K562 (cell line): ENCODE results near the gene PARD3. TPM values are rescaled to one million over a fixed set of nuclear protein-coding genes. Genes with fewer than 3 reads are reported as not detected.

ENCODE experiments used
- ATAC-seq: fragments of 200-7000 bp; cut with Tn5 transposase; 3 replicates; pipeline ENCODE4 v1.9.1; 2020; ENCODE audit warnings: moderate library complexity
- BruUV-seq: library from RNA; stranded (reverse); fragments of 400-500 nt; replicated peaks from 2 replicates; lab custom pipeline; 2021; lab: Mats Ljungman, UMichigan
- CTCF ChIA-PET: fragments of 300-600 bp; formaldehyde crosslinking; extraction: SDS; loops from one replicate; lab custom pipeline; 2021; ENCODE audit warnings: low intra/inter-chr PET ratio; lab: Yijun Ruan, JAX
- POLR2A ChIA-PET: fragments of 300-600, 350-650 bp; sonication (Branson Sonifier 250); formaldehyde crosslinking; extraction: SDS; loops from one replicate; lab custom pipeline; 2021; ENCODE audit warnings: antibody characterized with exemption, inconsistent platforms; lab: Yijun Ruan, JAX
- DNase-seq, 4 experiments: peaks; one replicate each; pipeline versions ENCODE4 v3.0.0 to v3.0.0-alpha.2; 2011 to 2018; ENCODE audit warnings: low spot score in 3 of 4, mixed read lengths in 3 of 4; ENCODE audit errors: extremely low read depth in 1 of 4
- FAIRE-seq: peaks from 2 replicates; lab custom pipeline; 2011; peaks lifted over from hg19 to GRCh38; lab: Jason Lieb, UNC
- H2AFZ ChIP-seq: 2 replicates; pipeline ENCODE4 v1.6.0; 2011; ENCODE audit warnings: low read depth, low read length, control low read depth, inconsistent platforms
- H3K27ac ChIP-seq: fragments of 200-600 bp; 3 replicates; pipeline ENCODE4 v1.8.0; 2011; ENCODE audit warnings: low read depth, mild to moderate bottlenecking, control low read depth, inconsistent platforms, low read length, moderate library complexity, mixed read lengths; ENCODE audit errors: extremely low read depth
- H3K27me3 ChIP-seq, 2 experiments: fragments of 300-600 bp in 1 of 2; 2 replicates in 1 of 2; 3 replicates in 1 of 2; pipeline versions ENCODE4 v1.6.0 to v1.8.0; 2011; ENCODE audit warnings: inconsistent platforms in 2 of 2, low read length in 2 of 2, mild to moderate bottlenecking in 1 of 2, mixed read lengths in 1 of 2, moderate library complexity in 1 of 2; ENCODE audit not compliant: control insufficient read depth in 2 of 2, insufficient read depth in 2 of 2
- H3K36me3 ChIP-seq: fragments of 300-600 bp; 3 replicates; pipeline ENCODE4 v1.8.0; 2011; ENCODE audit warnings: mild to moderate bottlenecking, low read length, inconsistent platforms; ENCODE audit not compliant: control insufficient read depth, insufficient read depth
- H3K4me1 ChIP-seq, 2 experiments: fragments of 200-600 bp in 1 of 2; replicated peaks in 1 of 2; 2 replicates in 1 of 2; 3 replicates in 1 of 2; pipeline versions ENCODE4 v1.5.1 to v1.8.0; 2011; ENCODE audit warnings: inconsistent platforms in 2 of 2, low read length in 2 of 2, mild to moderate bottlenecking in 1 of 2, mixed read lengths in 1 of 2, moderate library complexity in 1 of 2; ENCODE audit not compliant: control insufficient read depth in 2 of 2, insufficient read depth in 2 of 2
- H3K4me2 ChIP-seq: 2 replicates; pipeline ENCODE4 v1.6.1; 2011; ENCODE audit warnings: low read length, control low read depth, inconsistent platforms, mixed read lengths; ENCODE audit not compliant: insufficient read depth
- H3K4me3 ChIP-seq: fragments of 200-600 bp; sonication (generic), shearing (Covaris generic); 2 replicates; pipeline ENCODE4 v1.5.1; 2016; ENCODE audit warnings: control low read depth, inconsistent platforms
- H3K79me2 ChIP-seq: fragments of 200-600 bp; 3 replicates; pipeline ENCODE4 v1.8.0; 2011; ENCODE audit warnings: low read length, inconsistent platforms; ENCODE audit not compliant: control insufficient read depth, insufficient read depth
- H3K9ac ChIP-seq, 2 experiments: 2 replicates each; pipeline versions ENCODE4 v1.6.0 to v1.6.1; 2011; ENCODE audit warnings: low read depth in 2 of 2, low read length in 2 of 2, control low read depth in 1 of 2, inconsistent platforms in 1 of 2, mild to moderate bottlenecking in 1 of 2, mixed read lengths in 1 of 2; ENCODE audit not compliant: insufficient read depth in 1 of 2
- H3K9me1 ChIP-seq: one replicate; pipeline ENCODE4 v1.6.0; 2011; ENCODE audit warnings: inconsistent platforms, mild to moderate bottlenecking, low read length, moderate library complexity; ENCODE audit not compliant: control insufficient read depth, insufficient read depth
- H3K9me3 ChIP-seq: replicated peaks from 2 replicates; pipeline ENCODE4 v1.5.1; 2011; ENCODE audit warnings: low read depth, low read length, inconsistent platforms; ENCODE audit not compliant: control insufficient read depth, insufficient read depth
- H4K20me1 ChIP-seq: replicated peaks from 2 replicates; pipeline ENCODE4 v1.6.1; 2011; ENCODE audit warnings: low read length, inconsistent platforms, mixed read lengths; ENCODE audit not compliant: control insufficient read depth, insufficient read depth
- BCLAF1 ChIP-seq, 2 experiments: fragments of 450-650 bp in 1 of 2; IDR thresholded peaks; 2 replicates each; pipeline ENCODE4 v1.6.1; 2011 to 2017; ENCODE audit warnings: low read depth in 2 of 2, antibody characterized with exemption in 1 of 2, borderline replicate concordance in 1 of 2, low read length in 1 of 2, mild to moderate bottlenecking in 1 of 2, mixed read lengths in 1 of 2; ENCODE audit not compliant: control insufficient read depth in 1 of 2
- BRF1 ChIP-seq: IDR thresholded peaks from 3 replicates; pipeline ENCODE4 v1.6.1; 2011; ENCODE audit warnings: borderline replicate concordance, mild to moderate bottlenecking; ENCODE audit not compliant: insufficient read length; ENCODE audit errors: extremely low read depth
- CSDE1 ChIP-seq, 2 experiments: fragments of 450-650 bp; IDR thresholded peaks; 2 replicates each; pipeline ENCODE4 v1.6.1; 2016; ENCODE audit warnings: mild to moderate bottlenecking in 1 of 2
- GABPB2 ChIP-seq: fragments of 250-450 bp; sonication (Bioruptor Pico); conservative IDR thresholded peaks from 2 replicates; pipeline ENCODE4 v1.5.1; 2021; ENCODE audit warnings: mild to moderate bottlenecking
- HBP1 ChIP-seq: fragments of 450-650 bp; formaldehyde crosslinking; IDR thresholded peaks from 2 replicates; pipeline ENCODE4 v1.4.0; 2022; ENCODE audit warnings: missing genetic modification characterization
- HDAC8 ChIP-seq: fragments of 450-650 bp; IDR thresholded peaks from 2 replicates; pipeline ENCODE4 v1.6.1; 2016; ENCODE audit warnings: mild to moderate bottlenecking, missing genetic modification characterization, moderate library complexity, missing compliant biosample characterization
- JUNB ChIP-seq: fragments of 450-650 bp; formaldehyde crosslinking; conservative IDR thresholded peaks from 2 replicates; pipeline ENCODE4 v1.4.0; 2020; ENCODE audit warnings: mild to moderate bottlenecking
- MITF ChIP-seq: IDR thresholded peaks from 2 replicates; pipeline ENCODE4 v1.6.1; 2014; ENCODE audit warnings: antibody characterized with exemption
- NCOA6 ChIP-seq: fragments of 450-650 bp; IDR thresholded peaks from 2 replicates; pipeline ENCODE4 v1.6.1; 2017; ENCODE audit warnings: mild to moderate bottlenecking
- SMARCB1 ChIP-seq: IDR thresholded peaks from 2 replicates; pipeline ENCODE4 v1.6.1; 2011; ENCODE audit warnings: improper control_type of control experiment, low read depth; ENCODE audit not compliant: insufficient read length
- U2AF1 ChIP-seq: fragments of 200-400 bp; formaldehyde crosslinking; optimal IDR thresholded peaks from 2 replicates; pipeline ENCODE3; 2017; ENCODE audit warnings: mild to moderate bottlenecking, low read depth, low read length, moderate library complexity
- U2AF2 ChIP-seq: fragments of 200-400 bp; formaldehyde crosslinking; optimal IDR thresholded peaks from 2 replicates; pipeline ENCODE3; 2017; ENCODE audit warnings: low read depth, mild to moderate bottlenecking, low read length
- YBX1 ChIP-seq: fragments of 450-650 bp; IDR thresholded peaks from 2 replicates; pipeline ENCODE4 v1.7.1; 2016; ENCODE audit warnings: mild to moderate bottlenecking
- ZNF239 ChIP-seq: fragments of 250-450 bp; sonication (Bioruptor Pico); IDR thresholded peaks from 2 replicates; pipeline ENCODE4 v1.4.0; 2020; ENCODE audit warnings: mild to moderate bottlenecking
- ZNF76 ChIP-seq: fragments of 250-450 bp; sonication (Bioruptor Pico); IDR thresholded peaks from 2 replicates; pipeline ENCODE4 v1.4.0; 2020; ENCODE audit warnings: mild to moderate bottlenecking, moderate library complexity, borderline replicate concordance
- in situ Hi-C: fragments of 300-500 bp; cut with MboI; formaldehyde crosslinking; loops from 4 replicates; pipeline ENCODE4 v1.15.0; 2018; ENCODE audit warnings: inconsistent platforms, mixed read lengths
- intact Hi-C: fragments of 100-400 bp; cut with micrococcal nuclease; formaldehyde crosslinking; loops from 2 replicates; pipeline ENCODE4 v1.14.2; 2022
- polyA plus RNA-seq, 8 experiments: library from polyadenylated mRNA; depleted of rRNA in 4 of 8; stranded (reverse) in 5 of 8; unstranded in 3 of 8; fragments of >200 nt; fragmentation: Nextera tagmentation in 2 of 8; fragmentation: Illumina TruSeq in 1 of 8; extraction: Ambion mirVana in 2 of 8; extraction: Trizol in 1 of 8; gene quantifications; 2 replicates each; pipeline versions ENCODE4 v1.2.1 to v1.2.3, GENCODE V29; 2011 to 2014; ENCODE audit warnings: inconsistent platforms in 1 of 8, missing spikeins in 1 of 8
- total RNA-seq, 7 experiments: library from RNA; depleted of rRNA in 6 of 7; stranded (reverse); fragments of >200 nt in 6 of 7; fragmentation: Illumina TruSeq in 2 of 7; extraction: Trizol in 2 of 7; gene quantifications; 2 replicates each; pipeline versions ENCODE4 v1.2.1 to v1.2.3, GENCODE V29; 2011 to 2021; ENCODE audit warnings: low replicate concordance in 1 of 7

PARD3 gene
- total and polyA plus RNA-seq, 9 of the 15 experiments (the other 6 are each of a cell fraction or from before 2014, with no cell fraction given): 2.7 to 11.7 (median 7.7) TPM

GRCh38 chr10:34547291-34547690, 267.8 kb downstream of the PARD3 start (continued):
- TF ChIP-seq BCLAF1 (IDR thresholded peaks at IDR 0.05; ENCODE audit: borderline replicate concordance in 1 of 2, control insufficient read depth in 1 of 2, low read depth in 2 of 2, low read length in 1 of 2): no peak
- no peak for TF ChIP-seq CSDE1 (IDR thresholded peaks at IDR 0.05)
- TF ChIP-seq SMARCB1: no peak
- no peak for TF ChIP-seq BRF1
- no peak for TF ChIP-seq ZNF76
- no peak for TF ChIP-seq JUNB (CRISPR knock-in tag)
- TF ChIP-seq U2AF2: no peak
- TF ChIP-seq HDAC8 (tag): no peak
- no peak for TF ChIP-seq NCOA6

- DNase-seq (no peak), ATAC-seq (no peak), FAIRE-seq (no peak)
- H3K79me2 ChIP-seq: no peaks in the 10 kb centered on the region
- H3K4me2 ChIP-seq: no peak overlapping the region
- CTCF ChIA-PET: no interaction called here
- no peaks in the 10 kb centered on the region for H3K4me1 ChIP-seq
- no peak overlapping the region for H2AFZ ChIP-seq
- intact Hi-C loops: no loop called here
- in situ Hi-C loops: no loop called here
- no peaks in the 10 kb centered on the region for H3K36me3 ChIP-seq
- H3K27ac ChIP-seq: no peak overlapping the region
- H3K4me3 ChIP-seq: no peak overlapping the region
- POLR2A ChIA-PET: no interaction called here
- no peaks in the 10 kb centered on the region; a peak in 1 of 5 replicates for H3K27me3 ChIP-seq
- no TSS peak for BruUV-seq
- no peak overlapping the region for H3K9ac ChIP-seq
- no peaks in the 10 kb centered on the region for H3K9me1 ChIP-seq
- H3K9me3 ChIP-seq: no peaks in the 10 kb centered on the region
- TF ChIP-seq HBP1 (CRISPR knock-in tag) (no peak), YBX1 (no peak), MITF (no peak), ZNF239 (no peak), U2AF1 (no peak), GABPB2 (no peak)
- H4K20me1 ChIP-seq: no peaks in the 10 kb centered on the region; the same call in 1 of the 2 replicates
Observed at GRCh38 chr10:34544400-34544799, 270.7 kb downstream of the PARD3 start.
